GM12878 (cell line): ENCODE data around the gene UFD1.

Source experiments
- CBX5 ChIP-seq: sonication (generic); IDR thresholded peaks from 2 replicates; pipeline ENCODE4 v1.6.1; 2016; ENCODE audit warnings: low read depth, moderate library complexity, mild to moderate bottlenecking, inconsistent platforms
- CTCF ChIP-seq, 3 experiments: IDR thresholded peaks in 2 of 3; conservative IDR thresholded peaks in 1 of 3; 2 replicates each; pipeline ENCODE4 v1.5.1; 2011; ENCODE audit warnings: low read depth in 3 of 3, low read length in 3 of 3, mild to moderate bottlenecking in 3 of 3, control low read depth in 2 of 3, moderate library complexity in 2 of 3, inconsistent platforms in 1 of 3, mixed read lengths in 1 of 3; ENCODE audit not compliant: control insufficient read depth in 2 of 3, insufficient read depth in 1 of 3; ENCODE audit errors: extremely low read depth in 1 of 3
- ELK1 ChIP-seq: IDR thresholded peaks from 2 replicates; pipeline ENCODE4 v1.6.1; 2012; ENCODE audit warnings: low read depth, low read length, improper control_type of control experiment
- JUND ChIP-seq: IDR thresholded peaks from 2 replicates; pipeline ENCODE4 v1.6.1; 2012; ENCODE audit warnings: low read depth, mild to moderate bottlenecking, low read length, improper control_type of control experiment, moderate library complexity
- RAD21 ChIP-seq: IDR thresholded peaks from 2 replicates; pipeline ENCODE4 v1.6.1; 2011; ENCODE audit warnings: mild to moderate bottlenecking, low read depth, low read length, moderate library complexity; ENCODE audit not compliant: insufficient read depth
- TCF12 ChIP-seq: IDR thresholded peaks from 2 replicates; pipeline ENCODE4 v1.6.1; 2011; ENCODE audit warnings: low read depth, mild to moderate bottlenecking, low read length

GRCh38 chr22:19443544-19444211, 35.3 kb downstream of the UFD1 start:
- TF ChIP-seq CBX5 (no peak), ELK1 (no peak), JUND (no peak), CTCF (IDR thresholded peaks at IDR 0.05 in 2 of 3, conservative IDR thresholded peaks at IDR 0.05 in 1 of 3; ENCODE audit: control insufficient read depth in 2 of 3, extremely low read depth in 1 of 3, insufficient read depth in 1 of 3, low read depth in 3 of 3, low read length in 3 of 3) (no peak), RAD21 (no peak), TCF12 (no peak)
